Inferior parietal cortex (tissue), 1 donor: ENCODE results near the gene SERPINF2.
"Not testable (repeated sequence)": the region's sequence is repeated elsewhere in the genome, so short reads cannot be mapped to it uniquely, and the experiment has no call there.

Experiments
- DNase-seq: peaks from one replicate; pipeline ENCODE4 v3.0.0-alpha.2; 2016; ENCODE audit errors: extremely low spot score

Gene SERPINF2

GRCh38 chr17:1789936-1790335, 47.3 kb downstream of the SERPINF2 start:
- no peak for DNase-seq

- no peak for DNase-seq
Measured at GRCh38 chr17:1792495-1793446, 50.1 kb downstream of the SERPINF2 start.

- no peak for DNase-seq
Measured at GRCh38 chr17:1793447-1793806, 50.8 kb downstream of the SERPINF2 start.

GRCh38 chr17:1796800-1797199, 54.1 kb downstream of the SERPINF2 start:
- peak; percentile 66 for DNase-seq

- DNase-seq, result no peak
Measured at GRCh38 chr17:1797323-1797722, 54.7 kb downstream of the SERPINF2 start.

- DNase-seq, result not testable (repeated sequence)
Measured at GRCh38 chr17:1797846-1798245, 55.2 kb downstream of the SERPINF2 start.

GRCh38 chr17:1800240-1800639, 57.6 kb downstream of the SERPINF2 start:
- no peak for DNase-seq

GRCh38 chr17:1800712-1801111, 58.0 kb downstream of the SERPINF2 start:
- DNase-seq, result no peak

- no peak for DNase-seq
Measured at GRCh38 chr17:1802429-1802828, 59.8 kb downstream of the SERPINF2 start.

- no peak for DNase-seq
Measured at GRCh38 chr17:1803280-1803679, 60.6 kb downstream of the SERPINF2 start.
